Right lobe of liver (tissue), 6 donors: ENCODE measurements around the gene ROMO1. TPM values are rescaled to one million over a fixed set of nuclear protein-coding genes. Genes with fewer than 3 reads are reported as not detected.
"Not testable (repeated sequence)": the region's sequence is repeated elsewhere in the genome, so short reads cannot be mapped to it uniquely, and the experiment has no call there.

Experiments
- ATAC-seq, 4 donors: fragments of 200-7000 bp; cut with Tn5 transposase; one replicate each; pipeline ENCODE4 v1.9.1; 2020; ENCODE audit warnings: mild to moderate bottlenecking in 4 of 4, moderate library complexity in 4 of 4
- DNase-seq, 3 donors: peaks; one replicate each; pipeline ENCODE4 v3.0.0-alpha.2; 2020
- H3K27ac ChIP-seq, 3 donors: fragments of 200-600 bp; one replicate each; pipeline ENCODE4 v1.8.0; 2022
- H3K27me3 ChIP-seq, 2 donors: fragments of 200-600 bp; one replicate each; pipeline ENCODE4 v1.8.0; 2022
- H3K36me3 ChIP-seq, 4 donors: fragments of 200-600 bp; sonication (generic) in 1 of 4; one replicate each; pipeline versions ENCODE4 v1.5.1 to v1.8.0; 2017 to 2022; ENCODE audit warnings: control low read depth in 1 of 4
- H3K4me1 ChIP-seq, 4 donors: fragments of 200-600 bp; sonication (generic) in 1 of 4; one replicate each; pipeline versions ENCODE4 v1.5.1 to v1.8.0; 2017 to 2022; ENCODE audit warnings: control low read depth in 1 of 4
- H3K4me3 ChIP-seq, 3 donors: fragments of 200-600 bp; one replicate each; pipeline ENCODE4 v1.8.0; 2022
- H3K9me3 ChIP-seq, 4 donors: fragments of 200-600 bp; sonication (generic) in 1 of 4; one replicate each; pipeline versions ENCODE4 v1.5.1 to v1.8.0; 2017 to 2022; ENCODE audit warnings: control low read depth in 1 of 4
- CTCF ChIP-seq, 4 donors: fragments of 200-600 bp in 3 of 4; fragments of 450-650 bp in 1 of 4; IDR thresholded peaks; one replicate each; pipeline versions ENCODE4 v1.5.1 to v1.8.0; 2016 to 2022; ENCODE audit warnings: antibody characterized with exemption in 4 of 4, mild to moderate bottlenecking in 2 of 4
- POLR2A ChIP-seq: fragments of 450-650 bp; IDR thresholded peaks from one replicate; pipeline ENCODE4 v1.6.1; 2017; ENCODE audit warnings: antibody characterized with exemption, mild to moderate bottlenecking
- WGBS: methylation state at CpG from one replicate; pipeline ENCODE4 v1.1.6; 2018; ENCODE audit warnings: low coverage, low lambda C conversion rate; ENCODE audit not compliant: insufficient coverage; ENCODE audit errors: missing lambda C conversion rate; 5-methylcytosine and 5-hydroxymethylcytosine counted together
- intact Hi-C, 2 donors: fragments of 100-400 bp; cut with DNase I; formaldehyde crosslinking; loops; one replicate each; pipeline versions ENCODE4 v1.11.2 to v1.14.1; 2022
- total RNA-seq, 6 experiments: library from RNA; depleted of rRNA in 2 of 6; stranded (reverse); fragments of >200 nt in 2 of 6; fragmentation: NEBNext Ultra II Directional in 3 of 6; extraction: Animal tissue kit (Norgen Biotek cat#: 25700) in 3 of 6; gene quantifications; one replicate each; pipeline versions ENCODE4 v1.1.0 to v1.2.4, GENCODE V29; 2016 to 2023
- donor health status: DM: no; HTN: yes; CAD: no.
- donor health status: DM: no; HTN: no; CAD: no.
- donor health status: DM: no; HTN: no; CAD: no.
- donor health status: DM: no; HTN: yes; CAD: no.
- donor health status: DM: no; HTN: yes; CAD: no.

ROMO1 gene
- total RNA-seq, 6 experiments from 2014 or later, result 70.4 to 209 (median 84.8) TPM

DNA sequence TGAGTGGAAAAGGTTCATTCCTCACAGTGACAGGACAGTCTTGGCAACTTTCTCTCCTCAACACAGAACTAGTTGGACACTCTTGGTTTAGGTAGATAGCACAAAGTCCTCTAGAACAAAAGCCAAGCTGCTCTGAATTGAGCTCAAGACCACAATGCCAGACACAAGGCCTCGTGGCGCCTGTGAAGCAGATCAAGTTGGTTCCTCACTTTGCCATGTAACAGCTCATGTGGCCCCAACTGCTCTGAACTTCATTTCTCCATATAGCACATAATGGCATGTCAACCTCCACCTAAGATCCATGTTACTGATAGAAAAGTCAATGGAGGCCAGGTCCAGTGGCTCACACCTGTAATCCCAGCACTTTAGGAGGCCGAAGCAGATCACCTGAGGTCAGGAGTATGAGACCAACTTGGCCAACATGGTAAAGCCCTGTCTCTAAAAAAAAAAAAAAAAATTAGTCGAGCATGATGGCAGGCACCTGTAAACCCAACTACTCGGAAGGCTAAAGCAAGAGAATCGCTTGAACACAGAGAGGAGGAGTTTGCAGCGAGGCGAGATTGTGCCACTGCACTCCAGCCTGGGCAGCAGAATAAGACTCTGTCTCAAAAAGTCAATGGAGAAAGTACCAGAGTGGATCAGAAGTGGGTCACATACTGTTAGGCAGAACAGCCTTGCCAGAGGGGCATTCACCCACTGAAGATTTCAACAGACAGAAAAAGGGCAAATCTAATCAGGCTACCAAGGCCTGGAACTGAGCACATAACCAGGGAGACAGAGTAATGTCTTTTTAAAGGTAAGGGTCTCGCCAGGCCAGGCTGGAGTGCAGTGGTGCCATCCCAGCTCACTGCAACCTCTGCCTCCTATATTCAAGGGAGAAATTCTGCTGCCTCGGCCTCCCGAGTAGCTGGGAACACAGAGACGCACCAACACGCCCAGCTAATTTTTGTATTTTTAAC is 21.2 kb downstream of the ROMO1 start:
- Histone ChIP-seq H3K4me3 (no peak overlapping the region), H3K36me3 (peaks cover 42 to 100% (median 81%) of the 10 kb centered on the region in 4 donors), H3K9me3 (no peaks in the 10 kb centered on the region), H3K4me1 (no peaks in the 10 kb centered on the region), H3K27me3 (no peaks in the 10 kb centered on the region), H3K27ac (no peak overlapping the region)
- intact Hi-C loops, result no loop called here
- no peak for ATAC-seq
- no peak for DNase-seq
- WGBS, result 88% methylated on average over 8 of the region's 13 CpGs
- TF ChIP-seq CTCF (IDR thresholded peaks at IDR 0.05) (no peak), POLR2A (no peak)

- ATAC-seq, result no peak
Observed at GRCh38 chr20:35721219-35721618, 22.0 kb downstream of the ROMO1 start.

GRCh38 chr20:35721621-35722020 is 22.4 kb downstream of the ROMO1 start:
- intact Hi-C loops, result no loop called here
- 59% methylated on average over 3 of the region's 3 CpGs for WGBS
- H3K36me3 ChIP-seq, result peaks cover 34 to 100% (median 82%) of the 10 kb centered on the region in 4 donors
- no peaks in the 10 kb centered on the region for H3K4me1 ChIP-seq
- H3K9me3 ChIP-seq, result no peaks in the 10 kb centered on the region
- H3K27ac ChIP-seq, result no peak overlapping the region
- DNase-seq (no peak), ATAC-seq (no peak)
- H3K27me3 ChIP-seq, result no peaks in the 10 kb centered on the region
- TF ChIP-seq CTCF (IDR thresholded peaks at IDR 0.05), result no peak
- no peak for TF ChIP-seq POLR2A
- H3K4me3 ChIP-seq, result no peak overlapping the region

More at GRCh38 chr20:35721219-35721618, 22.0 kb downstream of the ROMO1 start:
- no peak for DNase-seq
- Histone ChIP-seq H3K4me3 (no peak overlapping the region), H3K27ac (no peak overlapping the region), H3K36me3 (peaks cover 35 to 100% (median 81%) of the 10 kb centered on the region in 4 donors), H3K27me3 (no peaks in the 10 kb centered on the region), H3K4me1 (no peaks in the 10 kb centered on the region), H3K9me3 (no peaks in the 10 kb centered on the region)
- intact Hi-C loops, result no loop called here
- TF ChIP-seq CTCF (IDR thresholded peaks at IDR 0.05) (no peak), POLR2A (no peak)
- 93% methylated on average over 3 of the region's 3 CpGs for WGBS

GRCh38 chr20:35723275-35723639 is 24.1 kb downstream of the ROMO1 start:
- not testable (repeated sequence) for H3K27ac ChIP-seq, H3K4me3 ChIP-seq

DNA sequence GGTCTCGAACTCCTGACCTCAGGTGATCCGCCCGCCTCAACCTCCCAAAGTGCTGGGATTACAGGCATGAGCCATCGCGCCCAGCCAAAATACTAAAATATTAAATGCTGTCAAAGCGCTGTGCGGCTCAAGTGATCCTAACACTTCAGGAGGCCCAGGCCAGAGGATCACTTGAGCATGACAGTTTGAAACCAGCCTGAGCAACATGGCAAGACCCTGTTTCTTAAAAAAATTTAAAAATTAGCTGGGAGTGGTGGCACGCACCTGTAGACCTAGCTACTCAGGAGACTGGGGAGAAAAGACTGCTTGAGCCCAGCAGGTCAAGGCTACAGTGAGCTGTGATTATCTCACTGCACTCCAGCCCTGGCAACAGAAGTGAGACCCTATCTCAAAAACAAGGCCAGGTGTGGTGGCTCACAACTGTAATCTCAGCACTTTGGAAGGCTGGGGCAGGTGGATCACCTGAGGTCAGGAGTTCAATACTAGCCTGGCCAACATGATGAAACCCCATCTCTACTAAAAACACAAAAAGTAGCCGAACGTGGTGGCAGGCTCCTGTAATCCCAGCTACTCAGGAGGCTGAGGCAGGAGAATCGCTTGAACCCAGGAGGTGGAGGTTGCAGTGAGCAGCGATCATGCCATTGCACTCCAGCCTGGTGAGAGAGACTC is 24.6 kb downstream of the ROMO1 start:
- peaks cover 34 to 100% (median 86%) of the 10 kb centered on the region in 4 donors for H3K36me3 ChIP-seq
- H3K4me3 ChIP-seq, H3K27me3 ChIP-seq, H3K9me3 ChIP-seq, ATAC-seq, H3K4me1 ChIP-seq, DNase-seq, intact Hi-C loops, H3K27ac ChIP-seq: not testable (repeated sequence)
- 85% methylated on average over 8 of the region's 12 CpGs for WGBS

More at GRCh38 chr20:35723275-35723639, 24.1 kb downstream of the ROMO1 start:
- 77% methylated on average over 4 of the region's 4 CpGs for WGBS
- H3K4me1 ChIP-seq, DNase-seq, intact Hi-C loops, ATAC-seq, H3K9me3 ChIP-seq, H3K27me3 ChIP-seq: not testable (repeated sequence)
- peaks cover 34 to 100% (median 83%) of the 10 kb centered on the region in 4 donors for H3K36me3 ChIP-seq
